SK-N-SH (cell line): ENCODE results near the gene EDN2.

Source experiments
- MXI1 ChIP-seq: IDR thresholded peaks from 2 replicates; pipeline ENCODE4 v1.6.1; 2012; ENCODE audit warnings: mild to moderate bottlenecking, low read depth, low read length, improper control_type of control experiment
- POLR2AphosphoS5 ChIP-seq: IDR thresholded peaks from 2 replicates; pipeline ENCODE4 v1.6.1; 2012; ENCODE audit warnings: low read depth, low read length
- RAD21 ChIP-seq: IDR thresholded peaks from 2 replicates; pipeline ENCODE4 v1.6.1; 2012; ENCODE audit warnings: mild to moderate bottlenecking, low read length
- RFX5 ChIP-seq: IDR thresholded peaks from 2 replicates; pipeline ENCODE4 v1.6.1; 2012; ENCODE audit warnings: mild to moderate bottlenecking, improper control_type of control experiment, low read length
- SIN3A ChIP-seq: IDR thresholded peaks from 2 replicates; pipeline ENCODE4 v1.6.1; 2012; ENCODE audit warnings: low read depth, mild to moderate bottlenecking, low read length, moderate library complexity, borderline replicate concordance
- TF ChIP-seq, protein P1 (sequence below): fragments of 200-600 bp; sonication (generic); IDR thresholded peaks from 2 replicates; pipeline ENCODE4 v1.6.1; 2017; ENCODE audit warnings: antibody characterized with exemption, mild to moderate bottlenecking, moderate library complexity
- TF ChIP-seq, protein P2 (sequence below): IDR thresholded peaks from 2 replicates; pipeline ENCODE4 v1.4.0; 2012; ENCODE audit warnings: low read depth, borderline replicate concordance
- TF ChIP-seq, protein P3 (sequence below): IDR thresholded peaks from 2 replicates; pipeline ENCODE4 v1.4.0; 2012; ENCODE audit warnings: low read depth, borderline replicate concordance
- TF ChIP-seq, protein P4 (sequence below): IDR thresholded peaks from 2 replicates; pipeline ENCODE4 v1.4.0; 2012; ENCODE audit warnings: low read depth

DNA sequence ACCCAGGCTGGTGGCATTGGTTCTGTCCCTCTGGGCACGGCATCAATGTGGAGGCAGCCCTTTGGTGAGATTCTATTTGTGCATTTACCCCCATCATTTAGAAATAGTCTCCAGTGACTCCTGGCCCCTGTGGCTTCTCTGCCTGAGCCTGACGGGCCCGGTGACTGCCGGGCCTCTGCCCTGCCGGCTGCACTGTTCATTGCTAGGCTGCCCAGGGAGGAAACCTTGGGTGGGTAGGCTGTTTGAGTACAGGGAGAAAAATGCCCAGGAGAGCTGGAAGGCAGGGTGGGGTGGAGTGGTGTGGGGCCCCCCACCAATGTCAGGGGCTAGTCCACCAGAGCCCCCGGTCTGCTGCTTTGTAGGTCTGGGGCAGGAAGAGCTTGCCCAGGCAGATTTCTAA lies 23.4 kb upstream of the EDN2 start:
- no peak for TF ChIP-seq POLR2AphosphoS5
- no peak for TF ChIP-seq MXI1
- TF ChIP-seq, protein P1, sequence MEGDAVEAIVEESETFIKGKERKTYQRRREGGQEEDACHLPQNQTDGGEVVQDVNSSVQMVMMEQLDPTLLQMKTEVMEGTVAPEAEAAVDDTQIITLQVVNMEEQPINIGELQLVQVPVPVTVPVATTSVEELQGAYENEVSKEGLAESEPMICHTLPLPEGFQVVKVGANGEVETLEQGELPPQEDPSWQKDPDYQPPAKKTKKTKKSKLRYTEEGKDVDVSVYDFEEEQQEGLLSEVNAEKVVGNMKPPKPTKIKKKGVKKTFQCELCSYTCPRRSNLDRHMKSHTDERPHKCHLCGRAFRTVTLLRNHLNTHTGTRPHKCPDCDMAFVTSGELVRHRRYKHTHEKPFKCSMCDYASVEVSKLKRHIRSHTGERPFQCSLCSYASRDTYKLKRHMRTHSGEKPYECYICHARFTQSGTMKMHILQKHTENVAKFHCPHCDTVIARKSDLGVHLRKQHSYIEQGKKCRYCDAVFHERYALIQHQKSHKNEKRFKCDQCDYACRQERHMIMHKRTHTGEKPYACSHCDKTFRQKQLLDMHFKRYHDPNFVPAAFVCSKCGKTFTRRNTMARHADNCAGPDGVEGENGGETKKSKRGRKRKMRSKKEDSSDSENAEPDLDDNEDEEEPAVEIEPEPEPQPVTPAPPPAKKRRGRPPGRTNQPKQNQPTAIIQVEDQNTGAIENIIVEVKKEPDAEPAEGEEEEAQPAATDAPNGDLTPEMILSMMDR: no peak
- no peak for TF ChIP-seq RAD21
- TF ChIP-seq, protein P2, sequence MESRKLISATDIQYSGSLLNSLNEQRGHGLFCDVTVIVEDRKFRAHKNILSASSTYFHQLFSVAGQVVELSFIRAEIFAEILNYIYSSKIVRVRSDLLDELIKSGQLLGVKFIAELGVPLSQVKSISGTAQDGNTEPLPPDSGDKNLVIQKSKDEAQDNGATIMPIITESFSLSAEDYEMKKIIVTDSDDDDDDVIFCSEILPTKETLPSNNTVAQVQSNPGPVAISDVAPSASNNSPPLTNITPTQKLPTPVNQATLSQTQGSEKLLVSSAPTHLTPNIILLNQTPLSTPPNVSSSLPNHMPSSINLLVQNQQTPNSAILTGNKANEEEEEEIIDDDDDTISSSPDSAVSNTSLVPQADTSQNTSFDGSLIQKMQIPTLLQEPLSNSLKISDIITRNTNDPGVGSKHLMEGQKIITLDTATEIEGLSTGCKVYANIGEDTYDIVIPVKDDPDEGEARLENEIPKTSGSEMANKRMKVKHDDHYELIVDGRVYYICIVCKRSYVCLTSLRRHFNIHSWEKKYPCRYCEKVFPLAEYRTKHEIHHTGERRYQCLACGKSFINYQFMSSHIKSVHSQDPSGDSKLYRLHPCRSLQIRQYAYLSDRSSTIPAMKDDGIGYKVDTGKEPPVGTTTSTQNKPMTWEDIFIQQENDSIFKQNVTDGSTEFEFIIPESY: no peak
- TF ChIP-seq SIN3A: no peak
- no peak for TF ChIP-seq RFX5
- TF ChIP-seq, protein P3, sequence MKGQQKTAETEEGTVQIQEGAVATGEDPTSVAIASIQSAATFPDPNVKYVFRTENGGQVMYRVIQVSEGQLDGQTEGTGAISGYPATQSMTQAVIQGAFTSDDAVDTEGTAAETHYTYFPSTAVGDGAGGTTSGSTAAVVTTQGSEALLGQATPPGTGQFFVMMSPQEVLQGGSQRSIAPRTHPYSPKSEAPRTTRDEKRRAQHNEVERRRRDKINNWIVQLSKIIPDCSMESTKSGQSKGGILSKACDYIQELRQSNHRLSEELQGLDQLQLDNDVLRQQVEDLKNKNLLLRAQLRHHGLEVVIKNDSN: no peak
- TF ChIP-seq, protein P4, sequence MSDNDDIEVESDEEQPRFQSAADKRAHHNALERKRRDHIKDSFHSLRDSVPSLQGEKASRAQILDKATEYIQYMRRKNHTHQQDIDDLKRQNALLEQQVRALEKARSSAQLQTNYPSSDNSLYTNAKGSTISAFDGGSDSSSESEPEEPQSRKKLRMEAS: no peak
